Measurements from ENCODE around the gene DIPK1B. TPM values are rescaled to one million over a fixed set of nuclear protein-coding genes. Genes with fewer than 3 reads are reported as not detected.
A peak's percentile ranks its signal among the peaks of the same experiment; 100 is the strongest.

DIPK1B gene
- total RNA-seq, 1 donor from 2014 or later = 3.0 TPM

DNA sequence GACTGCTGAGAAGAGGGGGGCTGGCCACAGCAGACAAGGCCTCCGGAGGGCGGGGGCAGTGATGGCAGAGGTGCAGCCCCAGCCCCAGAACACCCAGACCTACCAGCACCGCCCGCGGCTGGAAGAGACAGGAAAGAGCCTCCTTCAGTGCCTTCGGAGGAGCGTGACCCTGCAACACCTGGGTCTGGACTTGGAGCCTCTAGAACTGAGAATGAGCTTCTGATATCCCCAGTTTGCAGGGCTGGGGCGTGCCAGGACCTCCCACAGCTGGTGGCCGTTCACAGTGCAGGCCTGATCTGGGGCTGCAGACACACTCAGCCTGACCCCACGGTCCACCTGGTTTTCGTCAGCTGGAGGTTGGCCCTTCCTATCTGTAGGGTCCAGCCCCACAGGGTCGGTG lies 21.2 kb downstream of the DIPK1B start:
- no peak for ATAC-seq
- DNase-seq (ENCODE audit: low spot score) = no peak

- ATAC-seq (no peak), DNase-seq (ENCODE audit: low spot score) (no peak)
Measured at GRCh38 chr9:136734837-136735496, 22.6 kb downstream of the DIPK1B start.

DNA sequence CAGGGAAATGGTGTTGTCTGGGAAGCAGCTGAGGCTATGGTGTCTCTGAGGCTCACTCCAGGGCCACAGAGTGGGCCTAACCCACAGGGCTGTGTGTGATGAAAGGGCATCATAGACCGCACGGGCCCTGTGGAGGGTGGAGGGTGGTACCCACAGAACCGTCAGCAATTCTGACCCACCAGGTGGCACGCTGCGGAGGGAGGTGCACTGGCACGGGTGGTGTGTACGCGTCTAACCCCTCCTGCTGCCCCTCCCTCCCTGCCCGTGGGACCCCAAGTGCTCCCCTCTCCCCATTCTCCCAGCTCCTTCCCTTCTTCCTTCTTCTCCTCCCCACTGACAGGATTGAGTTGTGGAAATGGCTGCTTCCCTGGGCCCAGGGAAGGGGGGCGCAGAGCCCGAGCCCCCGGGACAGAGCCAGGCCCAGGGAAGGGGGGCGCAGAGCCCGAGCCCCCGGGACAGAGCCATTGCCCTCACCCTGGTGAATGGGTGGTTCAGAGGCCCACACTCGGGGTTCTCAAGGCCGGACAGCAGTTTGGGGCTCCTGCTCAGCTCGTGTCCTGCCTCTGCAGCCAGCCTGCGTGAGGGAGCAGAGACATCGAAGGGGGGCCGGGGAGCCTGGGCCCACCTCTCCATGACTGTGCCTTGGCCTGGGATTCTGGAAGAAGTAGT lies 23.6 kb downstream of the DIPK1B start:
- DNase-seq (ENCODE audit: low spot score) = no peak

DNA sequence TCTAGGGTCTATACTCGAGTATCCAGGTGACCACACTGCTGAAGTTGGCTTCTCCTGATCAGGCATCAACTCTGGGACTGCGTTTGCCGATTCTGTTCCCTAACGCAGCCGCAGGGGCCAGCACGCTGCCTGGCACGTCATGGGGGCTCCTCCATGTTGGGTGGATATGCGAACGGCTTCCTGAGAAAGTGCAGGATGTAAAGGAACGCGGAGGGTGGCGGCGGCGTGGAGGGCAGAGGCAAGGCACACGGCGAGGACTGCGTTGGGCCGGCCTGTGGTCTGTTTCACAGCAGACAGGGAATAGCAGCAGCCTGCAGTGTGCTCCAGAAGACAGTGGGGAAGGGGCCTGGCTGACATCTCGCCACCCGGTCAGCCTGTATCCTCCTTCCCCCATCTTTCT lies 26.6 kb downstream of the DIPK1B start:
- DNase-seq (ENCODE audit: low spot score) = no peak
- no peak for ATAC-seq

More for the DNA sequence above, 23.6 kb downstream of the DIPK1B start:
- ATAC-seq = no peak

DNA sequence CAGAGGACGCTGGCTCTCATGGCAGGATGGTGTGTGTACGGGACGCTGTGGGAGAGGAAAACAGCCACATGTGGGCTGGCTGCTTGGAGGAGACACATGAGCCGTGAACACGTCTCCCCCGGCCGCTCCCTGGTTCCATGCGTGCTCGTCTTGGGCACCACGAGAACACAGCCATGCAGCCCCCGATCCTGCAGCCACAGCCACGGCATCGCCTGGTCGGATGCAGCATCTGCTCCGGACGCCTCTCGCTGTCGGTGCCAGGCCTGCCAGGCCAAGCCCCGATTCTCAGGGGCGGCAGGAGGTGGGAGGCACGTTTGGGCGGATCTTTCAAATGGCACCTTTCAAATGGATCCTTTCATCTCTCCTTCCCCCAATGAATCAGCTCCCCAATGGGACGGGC lies 27.1 kb downstream of the DIPK1B start:
- DNase-seq (ENCODE audit: low spot score) = no peak
- ATAC-seq = no peak

DNA sequence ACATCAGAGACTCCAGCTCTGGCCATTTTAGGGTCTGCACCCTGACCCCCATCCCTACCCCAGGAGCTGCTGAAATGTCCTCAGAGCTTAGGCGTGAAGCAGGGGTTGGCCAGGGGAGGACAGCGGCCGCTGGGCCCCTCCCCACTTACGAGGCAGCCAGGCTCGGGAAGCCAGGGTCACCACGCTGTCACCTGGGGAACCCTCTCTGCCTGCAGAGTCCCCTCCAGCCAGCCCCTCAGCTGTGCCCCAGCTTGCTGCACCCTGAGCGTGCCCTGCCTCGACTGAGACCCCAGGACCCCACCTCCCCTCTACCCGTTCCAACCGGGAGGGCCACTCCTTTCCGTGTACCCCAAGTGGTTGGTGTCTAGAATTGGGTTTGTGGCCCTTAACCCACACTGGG lies 27.7 kb downstream of the DIPK1B start:
- no peak for ATAC-seq
- DNase-seq (ENCODE audit: low spot score) = no peak

DNA sequence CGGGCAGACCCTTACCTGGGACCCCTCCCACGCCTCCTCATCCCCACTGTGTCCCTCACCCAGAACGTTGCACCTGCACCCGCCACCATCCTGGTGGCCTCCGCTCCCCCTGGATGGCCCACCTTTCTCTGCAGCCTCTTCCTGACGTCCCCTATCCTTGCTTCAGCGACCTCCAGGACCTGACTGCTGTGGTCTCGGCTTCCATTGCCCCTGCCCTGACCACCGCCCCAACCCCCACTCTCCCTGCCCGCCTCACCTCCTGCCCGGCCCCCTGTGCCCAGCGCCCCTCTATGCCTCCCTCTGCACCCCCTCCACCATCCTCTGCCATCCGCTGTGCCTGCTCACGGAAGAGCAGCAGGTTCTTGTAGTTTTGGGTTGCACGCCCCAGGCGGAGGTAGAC lies 28.1 kb downstream of the DIPK1B start:
- ATAC-seq = no peak
- DNase-seq (ENCODE audit: low spot score) = no peak

GRCh38 chr9:136740971-136741882 lies 28.9 kb downstream of the DIPK1B start:
- DNase-seq (ENCODE audit: low spot score) = no peak
- peak; percentile 67 for ATAC-seq

GRCh38 chr9:136741883-136742571 lies 29.7 kb downstream of the DIPK1B start:
- ATAC-seq (no peak), DNase-seq (ENCODE audit: low spot score) (no peak)

DNA sequence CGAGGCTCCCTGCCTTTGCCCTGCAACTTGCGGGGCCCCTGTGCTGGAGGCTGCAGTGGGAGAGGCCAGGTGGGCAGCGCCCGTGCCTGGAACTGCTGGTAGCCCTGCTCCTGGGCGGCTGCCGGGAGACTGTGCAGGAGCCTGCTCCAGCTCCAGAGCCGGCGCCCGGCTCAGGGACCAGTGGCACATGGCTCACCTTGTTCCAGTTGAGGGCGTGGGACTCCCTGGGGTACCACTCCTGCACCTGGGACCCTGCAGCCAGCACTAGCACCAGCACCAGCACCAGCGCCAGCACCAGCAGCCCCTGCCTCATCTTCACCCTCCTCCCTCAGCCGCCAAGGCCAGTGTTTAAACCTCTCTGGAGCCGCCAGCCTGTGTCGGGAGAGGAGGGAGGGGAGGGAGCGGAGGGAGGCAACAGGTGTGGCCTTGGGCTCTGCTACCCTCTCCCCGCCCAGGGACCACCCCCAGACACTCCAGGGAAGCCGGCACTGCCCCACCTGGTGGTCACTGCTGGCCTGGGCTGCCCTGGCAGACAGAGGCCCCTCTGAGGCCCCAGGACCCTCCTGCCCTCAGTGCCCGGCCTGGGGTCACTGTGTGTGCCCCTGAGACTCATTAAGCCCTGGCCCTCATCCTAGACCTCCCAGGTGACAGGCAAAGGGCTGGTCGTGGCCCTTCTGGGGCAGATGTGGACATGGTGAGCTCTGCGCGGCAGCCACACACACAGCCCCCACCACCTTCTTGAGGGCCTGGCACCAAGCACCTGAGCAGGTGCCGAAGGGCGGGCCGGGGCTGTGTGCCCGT lies 30.4 kb downstream of the DIPK1B start, which contains the start of gene LCN10:
TSS of gene LCN10 (minus strand) at position 350 of the 801 bp plus-strand sequence. CDS start at position 313, 37 bp downstream.
- peak; percentile 6 for ATAC-seq
- DNase-seq (ENCODE audit: low spot score) = no peak

DNA sequence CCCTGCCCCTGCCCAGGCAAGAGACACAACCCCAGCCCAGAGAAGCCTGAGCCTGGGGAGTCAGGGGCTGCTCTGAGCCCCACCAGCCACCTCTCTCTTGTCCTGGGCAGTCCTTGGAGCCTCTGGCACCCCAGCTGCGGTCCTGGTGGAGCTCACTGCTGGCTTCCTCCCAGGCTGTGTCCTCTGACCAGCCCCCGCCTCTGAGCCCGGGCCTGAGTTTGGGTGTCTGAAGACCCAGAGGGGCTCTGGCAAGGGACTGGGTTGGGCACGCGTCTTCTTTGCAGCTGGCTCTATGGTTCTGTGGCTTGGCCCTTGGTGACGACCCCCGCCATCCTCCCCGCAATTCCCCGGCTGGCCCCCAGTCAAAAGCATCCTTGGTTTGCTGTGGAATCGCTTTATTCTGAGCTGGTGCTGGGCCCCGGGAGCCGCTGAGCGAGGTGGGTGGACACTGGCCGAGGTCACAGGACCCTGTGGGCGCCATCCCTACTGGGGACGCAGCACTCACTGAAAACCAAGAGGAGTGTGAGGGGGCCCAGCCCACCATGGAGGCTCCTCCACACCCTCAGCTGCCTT lies 31.4 kb downstream of the DIPK1B start:
- ATAC-seq (no peak), DNase-seq (ENCODE audit: low spot score) (no peak)

GRCh38 chr9:136744773-136745172 lies 32.4 kb downstream of the DIPK1B start:
- no peak for DNase-seq (ENCODE audit: low spot score)

GRCh38 chr9:136745389-136746154 lies 33.2 kb downstream of the DIPK1B start:
- ATAC-seq = no peak
- no peak for DNase-seq (ENCODE audit: low spot score)

More at GRCh38 chr9:136744773-136745172, 32.4 kb downstream of the DIPK1B start:
- no peak for ATAC-seq

DNA sequence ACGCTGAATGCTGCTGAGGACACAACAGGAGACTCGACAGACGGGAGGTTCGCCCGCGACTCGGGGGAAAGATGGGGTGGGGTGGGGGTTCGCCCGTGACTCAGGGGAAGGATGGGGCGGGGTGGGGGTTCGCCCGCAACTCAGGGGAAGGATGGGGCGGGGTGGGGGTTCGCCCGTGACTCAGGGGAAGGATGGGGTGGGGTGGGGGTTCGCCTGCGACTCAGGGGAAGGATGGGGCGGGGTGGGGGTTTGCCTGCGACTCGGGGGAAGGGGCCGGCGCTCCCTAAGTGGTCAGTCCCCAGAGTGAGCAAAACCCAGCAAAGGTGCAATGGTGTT lies 33.8 kb downstream of the DIPK1B start:
- DNase-seq (ENCODE audit: low spot score) (no peak), ATAC-seq (no peak)

- ATAC-seq (no peak), DNase-seq (ENCODE audit: low spot score) (no peak)
Measured at GRCh38 chr9:136746621-136747020, 34.2 kb downstream of the DIPK1B start.

DNA sequence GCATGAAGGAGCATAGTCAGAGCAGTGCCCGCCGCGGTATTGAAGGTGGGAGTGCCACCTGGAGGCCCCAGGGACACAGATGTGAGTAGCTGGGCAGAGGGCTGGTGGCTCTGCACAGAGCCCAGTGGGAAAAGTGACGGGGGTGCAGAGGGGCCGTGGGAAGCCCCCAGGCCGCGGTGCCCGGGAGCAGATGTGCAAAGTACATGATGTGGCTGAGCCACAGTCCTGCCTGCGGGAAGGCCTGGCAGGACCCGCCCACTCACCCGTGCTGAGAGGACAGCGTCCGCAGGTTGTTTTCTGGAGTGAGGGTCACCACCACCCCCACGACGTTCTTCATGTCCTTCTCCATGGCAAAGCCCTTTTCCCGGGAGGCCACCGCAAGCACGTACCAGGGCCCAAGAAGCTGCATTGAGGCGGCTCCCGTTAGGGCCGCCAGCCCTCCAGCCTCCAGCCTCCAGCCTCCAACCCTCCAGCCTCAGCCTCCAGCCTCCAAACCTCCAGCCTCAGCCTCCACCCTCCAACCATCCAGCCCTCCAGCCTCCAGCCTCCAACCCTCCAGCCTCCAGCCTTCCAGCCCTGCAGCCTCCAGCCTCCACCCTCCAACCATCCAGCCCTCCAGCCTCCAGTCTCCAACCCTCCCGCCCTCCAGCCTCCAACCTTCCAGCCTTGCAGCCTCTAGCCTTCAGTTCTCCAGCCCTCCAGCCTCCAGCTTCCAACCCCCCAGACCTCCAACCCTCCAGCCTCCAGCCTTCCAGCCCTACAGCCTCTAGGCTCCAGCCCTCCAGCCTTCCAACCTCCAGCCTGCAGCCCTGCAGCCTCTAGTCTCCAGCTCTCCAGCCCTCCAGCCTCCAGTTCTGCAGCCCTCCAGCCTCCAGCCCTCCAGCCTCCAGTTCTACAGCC lies 35.0 kb downstream of the DIPK1B start:
- ATAC-seq = no peak
- no peak for DNase-seq (ENCODE audit: low spot score)

- DNase-seq (ENCODE audit: low spot score) (no peak), ATAC-seq (no peak)
Measured at GRCh38 chr9:136748201-136748600, 35.8 kb downstream of the DIPK1B start, which contains the start of gene LCN6. LCN6 (minus strand) TSS chr9:136748525; CDS start chr9:136748483, 42 bp downstream.
